Left ventricle myocardium superior (tissue), 1 donor: ENCODE results near the gene QSER1. TPM values are rescaled to one million over a fixed set of nuclear protein-coding genes. Genes with fewer than 3 reads are reported as not detected.

ENCODE experiments used
- ATAC-seq: fragments of 200-7000 bp; cut with Tn5 transposase; one replicate; pipeline ENCODE4 v1.9.1; 2020; ENCODE audit warnings: mild to moderate bottlenecking, moderate library complexity
- DNase-seq: peaks from one replicate; pipeline ENCODE4 v3.0.0-alpha.2; 2020
- intact Hi-C: fragments of 100-400 bp; cut with micrococcal nuclease; formaldehyde crosslinking; loops from one replicate; pipeline ENCODE4 v1.11.0; 2022
- total RNA-seq: library from RNA; stranded (reverse); fragmentation: NEBNext Ultra II Directional; extraction: Animal tissue kit (Norgen Biotek cat#: 25700); gene quantifications from one replicate; pipeline ENCODE4 v1.2.1, GENCODE V29; 2021
- donor health status: DM: no; HTN: yes; CAD: no; lungs with severe emphysema.

Gene QSER1
- total RNA-seq, 1 donor from 2014 or later, result 16.5 TPM

DNA sequence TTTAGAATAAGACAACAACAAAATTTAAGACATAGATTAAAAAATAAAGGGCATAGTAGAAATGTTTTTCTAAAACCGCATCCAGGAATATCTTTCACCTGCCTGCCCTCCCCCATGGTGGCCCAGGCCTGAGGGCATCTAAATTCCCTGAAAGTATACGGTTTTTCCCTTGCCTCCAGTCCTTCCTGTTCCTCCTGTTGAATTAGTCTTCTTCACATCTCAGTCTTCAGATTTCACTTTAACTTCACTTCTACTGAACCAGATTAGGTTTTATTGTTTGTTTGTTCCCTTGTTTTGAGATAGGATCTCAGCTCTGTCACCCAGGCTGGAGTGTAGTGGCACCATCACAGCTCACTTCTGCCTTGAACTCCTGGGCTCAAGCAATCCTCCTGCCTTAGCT lies 90.0 kb downstream of the QSER1 start:
- DNase-seq, result no peak
- ATAC-seq, result no peak
- intact Hi-C loops, result no loop called here

DNA sequence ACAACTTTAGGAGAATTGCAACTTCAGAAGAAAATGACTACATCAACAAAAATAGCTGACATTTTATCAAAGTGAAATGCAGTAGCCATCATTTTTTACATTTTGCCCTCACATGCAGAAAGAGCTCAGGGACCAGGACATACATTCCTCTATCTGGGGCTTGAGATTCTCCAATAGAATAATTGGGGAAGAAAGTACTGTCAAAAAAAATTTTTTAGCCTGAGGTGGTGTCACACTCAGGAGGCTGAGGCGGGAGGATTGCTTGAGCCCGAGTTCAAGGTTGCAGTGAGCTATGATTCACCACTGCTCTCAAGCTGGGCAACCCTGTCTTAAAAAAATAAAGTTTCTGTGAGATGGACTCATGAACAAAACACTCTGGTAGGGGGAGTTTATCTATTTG lies 90.9 kb downstream of the QSER1 start:
- ATAC-seq (no peak), DNase-seq (no peak)
- intact Hi-C loops, result no loop called here

GRCh38 chr11:32985600-32985999 lies 93.0 kb downstream of the QSER1 start:
- DNase-seq (no peak), ATAC-seq (no peak)
- intact Hi-C loops, result no loop called here

- ATAC-seq (no peak), DNase-seq (no peak)
- intact Hi-C loops, result no loop called here
These were observed 95.2 kb downstream of the QSER1 start for GRCh38 chr11:32987851-32988250.

- ATAC-seq (no peak), DNase-seq (no peak)
- intact Hi-C loops, result no loop called here
These were observed 97.9 kb downstream of the QSER1 start for GRCh38 chr11:32990481-32990880.

DNA sequence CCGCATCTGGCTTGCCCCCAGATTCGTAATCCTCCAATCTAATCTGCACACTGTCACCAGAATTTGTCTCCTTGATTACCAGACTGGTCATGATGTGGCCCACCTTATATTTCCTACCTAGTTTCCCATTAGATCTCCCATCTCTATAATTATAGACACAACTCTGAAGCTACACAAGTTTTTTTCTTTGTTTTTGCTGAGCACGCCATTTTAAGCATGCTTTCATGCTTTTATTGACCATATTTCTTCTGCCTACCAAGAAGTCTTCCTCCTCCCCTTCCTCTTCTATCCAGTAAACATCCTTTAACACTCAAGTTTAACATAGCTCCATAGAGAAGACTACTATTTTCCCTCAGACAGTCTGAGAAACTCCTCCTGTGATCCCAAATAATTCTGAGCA lies 98.8 kb downstream of the QSER1 start:
- ATAC-seq (no peak), DNase-seq (no peak)
- intact Hi-C loops, result no loop called here

GRCh38 chr11:32991898-32992297 lies 99.3 kb downstream of the QSER1 start:
- DNase-seq, result no peak
- ATAC-seq, result no peak

GRCh38 chr11:33000181-33000580 lies 107.6 kb downstream of the QSER1 start:
- DNase-seq (no peak), ATAC-seq (no peak)
- intact Hi-C loops, result no loop called here

More at GRCh38 chr11:32991898-32992297, 99.3 kb downstream of the QSER1 start:
- intact Hi-C loops, result no loop called here

GRCh38 chr11:33001281-33001680 lies 108.7 kb downstream of the QSER1 start:
- ATAC-seq, result no peak
- no peak for DNase-seq

DNA sequence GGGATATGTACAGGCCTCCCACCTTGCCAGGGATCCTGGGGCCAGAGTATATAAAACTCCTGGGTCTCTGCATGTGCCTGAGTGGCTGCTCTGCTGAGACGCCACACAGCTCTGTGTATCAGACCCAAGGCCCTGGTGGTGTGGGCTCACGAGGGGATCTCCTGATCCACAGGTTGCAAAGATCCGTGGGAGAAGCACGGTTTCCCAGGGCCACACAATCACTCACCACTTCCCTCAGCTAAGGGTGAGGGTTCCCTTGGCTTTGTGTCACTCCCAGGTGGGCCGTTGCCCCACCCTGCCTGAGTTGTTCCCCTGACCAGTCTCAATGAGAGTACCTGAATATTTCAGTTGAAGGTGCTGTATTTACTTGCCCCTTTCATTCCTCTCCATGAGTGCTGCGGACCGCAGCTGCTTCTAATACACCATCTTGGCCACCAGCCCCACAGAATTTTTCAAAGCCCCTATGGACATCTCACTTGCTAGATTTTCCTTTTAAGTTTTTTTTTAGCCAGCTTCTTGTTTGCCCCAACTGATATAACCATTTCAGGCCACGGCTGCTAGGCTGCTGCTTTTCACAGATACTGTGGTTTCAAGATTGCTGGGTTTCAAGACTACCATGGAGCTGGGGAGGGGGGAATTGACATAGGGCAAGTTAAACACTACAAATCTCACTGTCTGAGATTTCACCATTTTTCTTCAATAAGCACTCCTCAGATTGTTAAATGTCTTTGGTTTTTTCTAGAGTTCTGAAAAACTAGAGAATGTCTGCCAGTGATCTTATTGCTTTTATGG lies 109.3 kb downstream of the QSER1 start:
- intact Hi-C loops, result no loop called here
- DNase-seq, result no peak
- no peak for ATAC-seq

More at GRCh38 chr11:33001281-33001680, 108.7 kb downstream of the QSER1 start:
- intact Hi-C loops, result no loop called here

DNA sequence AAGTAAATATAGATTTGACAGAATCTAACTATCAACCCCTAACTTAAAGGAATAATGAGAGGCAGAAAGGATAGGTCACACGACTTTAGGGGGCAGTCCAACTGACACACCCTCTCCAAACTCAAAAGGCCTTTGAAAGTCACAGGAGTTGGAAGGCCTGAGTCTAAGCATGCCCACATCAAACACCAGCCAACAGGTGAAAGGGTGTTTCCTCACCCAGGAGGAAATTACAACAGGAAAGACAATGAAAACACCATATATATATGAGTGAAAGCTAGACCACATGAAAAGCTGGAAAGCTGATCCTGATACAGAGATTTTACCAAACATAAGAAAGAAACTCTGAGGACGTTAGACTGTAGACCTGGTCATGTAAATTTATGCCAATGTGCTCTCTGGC lies 112.6 kb downstream of the QSER1 start:
- intact Hi-C loops, result no loop called here
- DNase-seq (no peak), ATAC-seq (no peak)

DNA sequence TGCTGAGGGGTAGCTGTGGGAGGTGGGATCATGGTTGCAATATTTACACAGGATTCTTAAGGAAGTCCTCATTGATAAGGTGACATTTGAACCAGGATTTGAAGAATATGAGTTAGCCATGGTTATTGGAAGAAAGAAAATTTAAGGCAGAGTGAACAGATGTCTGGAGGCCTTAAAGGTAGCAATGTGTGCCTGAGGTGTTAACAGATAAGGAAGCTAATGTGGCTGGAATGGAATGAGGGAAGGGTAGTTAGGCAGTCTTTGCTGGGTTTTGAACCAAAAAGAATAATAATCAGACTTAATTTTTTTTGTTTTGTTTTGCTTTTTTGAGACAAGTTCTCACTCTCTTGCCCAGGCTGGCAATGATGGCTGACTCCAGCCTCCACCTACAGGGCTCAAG lies 113.4 kb downstream of the QSER1 start:
- no peak for ATAC-seq
- no peak for DNase-seq
- intact Hi-C loops, result no loop called here

GRCh38 chr11:33013755-33014154 lies 121.1 kb downstream of the QSER1 start:
- intact Hi-C loops, result no loop called here
- DNase-seq (no peak), ATAC-seq (no peak)

GRCh38 chr11:33015621-33016551 lies 123.3 kb downstream of the QSER1 start, which contains the start of gene DEPDC7:
DEPDC7 (plus strand) TSS chr11:33015878; CDS start chr11:33015956, 78 bp downstream.
- peak; percentile 91 for DNase-seq
- intact Hi-C loops, result no loop called here
- peak; percentile 98 for ATAC-seq

DNA sequence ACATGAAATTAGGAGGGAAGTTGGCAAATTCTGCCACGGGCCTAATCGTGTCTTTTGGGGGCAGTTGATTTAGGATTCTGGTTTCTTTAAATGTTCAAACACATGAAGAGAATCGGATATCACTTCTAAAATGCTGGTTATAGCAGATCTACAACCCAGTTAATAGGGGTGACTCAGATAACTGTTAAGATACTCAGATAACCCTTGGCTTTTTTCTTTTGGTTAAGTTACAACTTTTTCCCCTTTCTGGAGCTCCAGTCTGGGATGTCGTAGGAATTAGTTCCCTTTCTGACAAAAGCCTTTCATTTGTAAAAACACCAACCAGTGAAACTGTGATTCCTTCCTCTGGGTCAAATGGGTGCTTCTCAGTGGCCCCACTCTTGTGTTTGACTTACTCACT lies 124.0 kb downstream of the QSER1 start:
- DNase-seq (no peak), ATAC-seq (no peak)
- intact Hi-C loops, result no loop called here

DNA sequence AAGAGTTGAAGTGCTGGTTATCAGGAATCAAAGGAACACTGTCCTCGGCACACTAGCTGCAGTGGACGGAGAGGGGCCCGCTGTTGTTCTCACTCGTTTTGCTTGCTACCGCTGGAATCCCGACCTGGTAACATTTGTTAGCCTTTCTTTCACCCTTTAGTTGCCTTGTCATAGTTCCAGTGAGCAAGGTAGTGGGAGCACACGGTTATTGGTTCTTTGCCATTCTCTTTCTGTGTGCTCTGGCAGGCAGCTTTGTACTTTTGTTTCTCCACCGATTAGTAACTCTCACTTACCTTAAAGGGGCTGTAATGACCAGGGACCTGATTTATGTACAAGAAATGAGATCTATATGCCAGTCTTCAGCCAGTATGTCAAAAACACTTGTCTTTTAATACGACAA lies 124.9 kb downstream of the QSER1 start:
- DNase-seq (no peak), ATAC-seq (no peak)
- intact Hi-C loops, result no loop called here

DNA sequence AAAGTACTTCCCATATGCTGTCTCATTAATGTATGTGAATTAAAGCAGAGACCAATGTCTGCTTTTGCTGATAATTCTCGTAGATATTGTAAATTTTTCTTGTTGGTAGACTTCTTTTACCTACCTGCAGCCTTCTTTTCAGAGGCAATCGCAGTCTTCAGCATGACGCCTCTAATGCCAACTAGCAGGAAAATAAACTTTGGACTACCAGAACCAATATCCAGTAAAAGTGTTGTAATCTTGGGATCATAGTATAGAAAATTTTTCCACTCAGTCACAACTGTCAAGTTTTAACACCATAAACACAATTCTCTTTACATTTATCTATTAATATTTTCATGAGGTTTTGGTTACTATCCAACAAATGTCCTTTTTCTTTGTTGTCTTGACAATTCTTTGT lies 125.4 kb downstream of the QSER1 start:
- no peak for DNase-seq
- no peak for ATAC-seq
- intact Hi-C loops, result no loop called here

GRCh38 chr11:33018840-33019239 lies 126.2 kb downstream of the QSER1 start:
- no peak for DNase-seq
- intact Hi-C loops, result no loop called here
- no peak for ATAC-seq

GRCh38 chr11:33021501-33021900 lies 128.9 kb downstream of the QSER1 start:
- intact Hi-C loops, result no loop called here
- ATAC-seq (no peak), DNase-seq (no peak)

DNA sequence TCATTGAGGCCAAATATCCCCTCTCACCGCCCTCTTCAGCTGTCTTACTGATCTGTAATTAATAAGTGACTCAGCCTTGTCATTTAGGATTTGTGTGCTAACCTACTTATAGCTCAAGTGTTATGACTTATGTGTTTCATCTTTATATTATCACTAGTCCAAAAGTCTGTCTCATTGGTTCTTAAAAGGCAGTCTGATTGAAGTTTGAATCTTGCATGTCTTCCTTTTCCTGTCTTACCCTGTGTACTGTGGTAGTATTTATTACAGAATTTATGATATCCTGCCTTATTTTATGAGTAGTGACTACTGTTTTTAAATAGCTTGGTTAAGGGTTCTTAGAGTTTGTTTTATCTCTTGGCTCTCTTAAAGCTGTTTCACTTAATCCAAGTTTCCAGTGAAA lies 129.3 kb downstream of the QSER1 start:
- no peak for DNase-seq
- intact Hi-C loops, result no loop called here
- no peak for ATAC-seq
